ENCODE measurements around the gene XCL1.

DNA sequence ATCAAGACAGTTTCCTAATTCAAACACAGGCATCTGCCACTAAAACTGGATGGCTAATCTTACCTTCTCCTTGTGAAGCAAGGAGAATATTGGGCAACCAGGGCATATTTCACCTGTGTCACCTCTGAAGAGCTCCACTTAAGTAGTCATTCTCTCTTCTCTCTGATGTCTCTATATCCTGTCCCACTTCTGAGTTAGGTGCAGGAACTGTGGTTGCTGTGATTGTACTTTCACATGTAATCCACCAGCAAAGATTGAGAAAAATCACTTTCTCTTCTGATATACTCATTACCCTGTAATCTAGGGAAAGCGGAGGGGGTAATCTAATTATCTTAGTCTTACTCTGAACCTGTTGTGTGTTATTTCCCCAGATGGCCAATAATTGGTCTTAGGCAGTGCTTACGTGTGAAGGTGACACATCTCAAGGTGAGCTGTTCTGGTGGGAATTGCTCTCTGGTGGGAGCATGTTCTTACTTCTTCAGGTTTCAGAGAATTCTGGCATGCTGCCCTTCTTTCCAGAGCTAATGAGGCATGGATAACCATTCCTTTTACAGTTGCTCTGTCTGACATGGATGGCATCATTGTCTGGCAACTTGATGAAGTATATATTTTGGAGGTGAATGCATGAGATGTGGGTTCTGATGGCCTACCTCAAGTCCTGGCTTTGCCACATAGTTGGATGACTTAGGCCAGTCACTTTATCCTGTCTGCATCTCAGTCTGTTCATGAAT, 44.6 kb upstream of the XCL1 start:
- TF ChIP-seq POLR2AphosphoS5 (IDR thresholded peaks at IDR 0.05; ENCODE audit: low read depth, low read length) (no peak), POLR2A (IDR thresholded peaks at IDR 0.05; ENCODE audit: low read depth, low read length) (no peak)
